Calu3 (cell line): ENCODE results near the gene ATF1. TPM values are rescaled to one million over a fixed set of nuclear protein-coding genes. Genes with fewer than 3 reads are reported as not detected.
"Not testable (repeated sequence)": the region's sequence is repeated elsewhere in the genome, so short reads cannot be mapped to it uniquely, and the experiment has no call there.

Experiments used
- BruUV-seq: library from RNA; stranded (reverse); fragments of 400-500 nt; replicated peaks from 2 replicates; lab custom pipeline; 2021; lab: Mats Ljungman, UMichigan
- CTCF ChIA-PET: fragments of 300-600 bp; sonication (Branson Sonifier 250); formaldehyde crosslinking; loops from one replicate; lab custom pipeline; 2022; ENCODE audit warnings: antibody characterized with exemption; lab: Charles Lee
- DNase-seq: peaks from one replicate; pipeline ENCODE4 v3.0.0; 2022
- H3K27ac Mint-ChIP-seq: one replicate; pipeline ENCODE4 v1.8.0; 2022; ENCODE audit warnings: mixed read lengths; ENCODE audit not compliant: unreplicated experiment
- H3K27me3 Mint-ChIP-seq: one replicate; pipeline ENCODE4 v1.8.0; 2022; ENCODE audit warnings: mixed read lengths; ENCODE audit not compliant: unreplicated experiment
- H3K36me3 Mint-ChIP-seq: one replicate; pipeline ENCODE4 v1.8.0; 2022; ENCODE audit warnings: mild to moderate bottlenecking, moderate library complexity, mixed read lengths; ENCODE audit not compliant: insufficient read depth, unreplicated experiment
- H3K4me1 Mint-ChIP-seq: one replicate; pipeline ENCODE4 v1.8.0; 2022; ENCODE audit warnings: mild to moderate bottlenecking, low read depth, mixed read lengths; ENCODE audit not compliant: unreplicated experiment
- H3K4me3 Mint-ChIP-seq: one replicate; pipeline ENCODE4 v1.8.0; 2022; ENCODE audit warnings: mild to moderate bottlenecking, low read depth, moderate library complexity, mixed read lengths; ENCODE audit not compliant: unreplicated experiment
- H3K9me3 Mint-ChIP-seq: one replicate; pipeline ENCODE4 v1.8.0; 2022; ENCODE audit warnings: low read depth, mixed read lengths; ENCODE audit not compliant: unreplicated experiment
- CTCF ChIP-seq: fragments of 200-600 bp; IDR thresholded peaks from one replicate; pipeline ENCODE4 v1.8.0; 2022; ENCODE audit warnings: antibody characterized with exemption; ENCODE audit not compliant: unreplicated experiment
- intact Hi-C: fragments of 100-400 bp; cut with micrococcal nuclease; formaldehyde crosslinking; loops from one replicate; pipeline ENCODE4 v1.10.0; 2022; ENCODE audit not compliant: unreplicated experiment
- total RNA-seq: library from RNA; stranded (reverse); gene quantifications from 2 replicates; pipeline ENCODE4 v1.2.3, GENCODE V29; 2022

Gene ATF1
- total RNA-seq, 1 experiment from 2014 or later: 22.9 TPM

DNA sequence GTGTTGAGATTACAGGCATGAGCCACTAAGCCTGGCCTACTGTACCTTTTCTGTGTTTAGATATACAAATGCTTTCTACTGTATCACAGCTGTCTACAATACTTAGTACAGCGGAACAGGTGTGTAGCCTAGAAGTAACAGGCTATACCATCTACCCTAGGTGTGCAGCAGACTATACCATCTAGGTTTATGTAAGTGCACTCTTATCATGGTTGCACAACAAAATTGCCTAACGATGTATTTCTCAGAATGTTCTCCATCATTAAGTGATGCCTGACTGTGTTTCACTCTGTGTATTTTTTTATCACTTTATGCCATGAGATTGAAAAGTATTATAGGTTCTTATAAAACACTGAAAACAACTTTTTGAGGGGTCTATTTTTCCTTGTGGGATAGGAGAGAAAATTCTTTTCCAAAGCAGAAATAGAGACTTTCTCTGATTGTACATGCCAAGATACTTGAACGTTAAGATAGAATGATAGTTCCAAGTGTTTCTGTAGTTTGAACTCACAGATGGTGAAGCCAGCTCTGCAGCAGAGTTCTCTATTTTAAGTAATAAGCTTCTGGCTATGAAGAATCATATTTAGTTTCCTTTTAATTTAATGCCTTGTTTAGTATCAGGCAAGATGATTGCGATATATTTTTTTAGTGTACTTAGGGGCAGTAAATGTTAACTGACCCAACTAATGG, 95.9 kb downstream of the ATF1 start:
- intact Hi-C loops: no loop called here
- peaks cover 6% of the 10 kb centered on the region for H3K4me1 Mint-ChIP-seq
- no peak for TF ChIP-seq CTCF
- no peak overlapping the region for H3K4me3 Mint-ChIP-seq
- no TSS peak for BruUV-seq
- DNase-seq: no peak
- CTCF ChIA-PET: interaction anchor here (0.6 kb wide), 1 partner anchor 390 kb away, joined by 6 read pairs; no protein-coding TSS in a partner anchor
- H3K9me3 Mint-ChIP-seq: no peaks in the 10 kb centered on the region
- H3K36me3 Mint-ChIP-seq: no peaks in the 10 kb centered on the region
- no peak overlapping the region for H3K27ac Mint-ChIP-seq
- no peaks in the 10 kb centered on the region for H3K27me3 Mint-ChIP-seq

DNA sequence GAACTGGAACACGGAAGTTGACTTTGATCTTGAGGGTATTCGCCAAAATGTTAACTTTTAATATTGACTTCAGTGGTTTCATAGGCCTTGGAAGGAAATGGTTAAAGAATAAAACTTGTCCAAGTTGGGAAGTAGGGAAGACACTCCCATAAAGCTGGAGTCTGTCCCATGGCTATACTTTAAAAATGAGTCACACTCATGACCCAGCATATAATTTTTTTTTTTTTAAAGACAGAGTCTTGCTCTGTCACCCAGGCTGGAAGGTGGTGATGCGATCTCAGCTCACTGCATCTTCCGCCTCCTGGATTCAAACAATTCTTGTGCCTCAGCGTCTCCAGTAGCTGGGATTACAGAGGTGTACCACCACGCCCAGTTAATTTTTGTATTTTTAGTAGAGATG, 98.4 kb downstream of the ATF1 start:
- Mint-ChIP-seq H3K4me3 (no peak overlapping the region), H3K9me3 (no peaks in the 10 kb centered on the region), H3K27ac (no peak overlapping the region), H3K27me3 (no peaks in the 10 kb centered on the region), H3K36me3 (no peaks in the 10 kb centered on the region), H3K4me1 (peaks cover 6% of the 10 kb centered on the region)
- CTCF ChIA-PET: interaction anchor here (0.5 kb wide), 1 partner anchor 559 kb away, joined by 3 read pairs; no protein-coding TSS in a partner anchor
- intact Hi-C loops: no loop called here
- BruUV-seq: no TSS peak
- DNase-seq: no peak
- no peak for TF ChIP-seq CTCF

- Mint-ChIP-seq H3K27ac (no peak overlapping the region), H3K4me1 (peaks cover 6% of the 10 kb centered on the region), H3K36me3 (no peaks in the 10 kb centered on the region), H3K4me3 (no peak overlapping the region), H3K9me3 (no peaks in the 10 kb centered on the region), H3K27me3 (no peaks in the 10 kb centered on the region)
- no peak for TF ChIP-seq CTCF
- DNase-seq: no peak
- intact Hi-C loops: no loop called here
- CTCF ChIA-PET: no interaction called here
- no TSS peak for BruUV-seq
Observed at GRCh38 chr12:50865266-50865665, 101.4 kb downstream of the ATF1 start.

- BruUV-seq, H3K27ac Mint-ChIP-seq, intact Hi-C loops, H3K4me1 Mint-ChIP-seq, H3K27me3 Mint-ChIP-seq, H3K9me3 Mint-ChIP-seq, H3K4me3 Mint-ChIP-seq, CTCF ChIA-PET, DNase-seq, H3K36me3 Mint-ChIP-seq: not testable (repeated sequence)
Observed at GRCh38 chr12:50868881-50869280, 105.0 kb downstream of the ATF1 start.

Other genes with a start within 250 kb of the ATF1 start
- not detected in 2 replicates for gene TMPRSS12, start 78.8 kb downstream of the ATF1 start, total RNA-seq
- gene HIGD1C, start 188.4 kb downstream of the ATF1 start, total RNA-seq: not detected in 2 replicates